ENCODE measurements around the gene KRTAP10-12. TPM values are rescaled to one million over a fixed set of nuclear protein-coding genes. Genes with fewer than 3 reads are reported as not detected.

Gene KRTAP10-12
- total RNA-seq, 1 donor from 2014 or later = not detected

DNA sequence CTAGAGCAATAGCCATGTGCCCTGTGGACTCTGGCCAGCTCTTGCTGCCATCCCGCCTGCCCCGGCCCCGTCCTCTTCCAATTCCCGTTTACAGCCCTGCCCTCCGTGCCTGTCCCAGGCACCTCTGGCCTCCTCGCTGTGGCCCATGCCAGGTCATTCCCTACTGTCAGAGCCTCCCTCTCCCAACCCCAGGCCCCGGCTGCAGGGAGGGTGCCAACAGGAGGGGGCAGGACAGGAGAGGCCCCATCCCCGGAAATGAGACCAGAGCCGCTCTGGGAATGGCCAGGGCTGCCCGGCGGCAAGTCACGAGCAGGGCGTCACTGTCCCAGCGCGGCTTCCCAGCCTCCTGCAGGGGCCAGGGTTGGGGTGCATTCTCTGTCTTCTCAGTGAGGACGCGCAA, 37.9 kb downstream of the KRTAP10-12 start:
- no peak for DNase-seq

DNA sequence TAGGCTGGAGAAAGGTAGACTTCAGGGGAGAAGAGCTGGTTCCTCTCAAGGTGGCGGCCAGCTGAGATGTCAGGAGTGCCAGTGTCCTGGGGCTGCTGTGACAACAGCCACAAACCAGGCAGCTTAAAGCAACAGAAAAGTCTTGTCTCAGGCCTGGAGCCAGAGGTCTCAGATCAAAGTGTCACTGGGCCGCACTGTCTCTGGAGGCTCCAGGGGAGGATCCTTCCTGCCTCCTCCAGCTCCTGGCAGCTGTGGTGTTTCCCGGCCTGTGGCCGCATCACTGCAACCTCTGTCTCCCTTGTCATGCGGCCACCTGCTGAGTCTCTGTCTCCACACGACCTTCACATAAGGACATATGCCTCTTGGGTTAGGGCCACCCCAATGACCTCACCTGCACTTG, 38.8 kb downstream of the KRTAP10-12 start:
- DNase-seq = no peak

DNA sequence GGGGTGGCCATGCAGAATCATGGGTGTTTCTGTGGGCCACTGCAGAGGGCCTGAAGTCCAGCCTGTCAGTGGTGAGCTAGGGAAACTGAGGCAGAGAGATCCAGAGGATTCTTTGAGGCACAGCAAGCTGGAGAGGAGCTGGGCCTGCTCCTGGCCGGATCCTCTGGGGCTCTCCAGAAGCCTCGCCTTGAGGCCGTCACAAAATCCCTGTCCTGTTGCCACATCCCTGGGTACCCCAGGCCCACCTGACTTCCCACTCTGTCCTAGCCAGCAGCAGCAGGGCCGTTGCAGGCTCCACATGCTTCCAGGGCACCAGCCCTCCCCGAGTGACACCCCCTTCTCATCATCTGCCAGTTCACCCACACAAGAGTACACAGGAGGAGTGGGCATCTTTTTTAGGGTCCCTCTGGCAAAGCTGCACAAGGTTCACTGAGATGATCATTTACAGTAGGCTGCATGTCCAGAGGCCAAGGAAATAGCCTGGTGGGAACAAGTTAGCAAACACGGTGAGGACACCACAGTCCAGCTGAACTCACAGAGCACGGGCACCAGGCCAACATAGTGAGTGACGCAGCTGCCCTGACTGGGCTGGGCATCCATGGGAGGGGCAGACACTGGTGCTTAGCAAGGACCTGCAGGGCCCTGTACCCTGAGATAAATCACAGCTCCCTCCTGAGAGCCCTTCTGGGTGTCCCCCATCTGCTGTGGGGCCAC, 39.5 kb downstream of the KRTAP10-12 start:
- peak; percentile 43 for DNase-seq

DNA sequence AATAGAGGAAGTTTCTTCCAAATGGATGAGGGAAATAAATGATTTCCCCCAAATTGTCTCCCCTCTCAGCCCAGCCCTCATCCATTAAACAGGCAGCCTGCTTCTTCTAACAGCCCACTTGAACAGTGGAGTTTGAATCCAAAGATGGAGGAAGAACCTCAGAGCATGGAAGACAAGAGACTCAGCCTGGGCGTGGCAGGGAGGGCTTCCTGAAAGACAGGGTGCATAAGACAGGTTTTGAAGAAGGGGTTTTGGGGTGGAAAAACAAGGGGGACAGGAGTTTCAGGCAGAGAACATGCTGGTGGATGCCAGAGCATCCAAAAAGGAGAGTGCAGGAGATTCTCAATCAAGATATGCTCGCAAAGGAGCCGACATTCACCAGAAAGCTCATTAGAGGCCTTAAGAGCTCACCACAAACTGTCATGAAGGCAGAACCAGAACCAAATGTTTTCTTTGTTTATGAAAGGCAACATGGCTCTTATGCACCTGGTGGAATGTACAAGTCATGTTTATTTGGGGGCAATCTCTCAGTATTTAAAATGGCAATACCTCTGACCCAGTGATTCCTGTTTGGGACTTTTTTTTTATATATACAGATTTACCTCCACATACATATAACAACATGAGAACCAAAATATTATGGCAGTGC, 40.9 kb downstream of the KRTAP10-12 start:
- DNase-seq = no peak

DNA sequence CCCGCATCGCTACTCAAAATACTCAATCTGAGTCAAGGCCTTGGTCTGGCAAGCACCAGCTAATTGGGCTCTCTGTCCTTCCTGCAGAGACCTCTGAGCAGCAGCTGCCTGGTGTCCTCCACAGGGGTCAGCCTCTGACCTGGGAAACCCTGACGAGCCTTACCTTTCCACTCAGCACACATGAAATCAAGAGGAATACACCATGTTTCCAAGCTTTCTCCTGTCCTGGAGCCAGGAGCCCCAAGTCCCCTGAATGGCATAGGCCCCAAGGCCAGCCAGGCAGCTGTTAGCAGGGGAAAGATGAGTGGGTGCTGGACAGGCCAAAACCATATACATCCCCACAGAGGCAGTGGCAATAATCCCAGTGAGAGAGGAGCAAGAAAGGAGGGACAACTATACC, 41.6 kb downstream of the KRTAP10-12 start:
- no peak for DNase-seq

DNA sequence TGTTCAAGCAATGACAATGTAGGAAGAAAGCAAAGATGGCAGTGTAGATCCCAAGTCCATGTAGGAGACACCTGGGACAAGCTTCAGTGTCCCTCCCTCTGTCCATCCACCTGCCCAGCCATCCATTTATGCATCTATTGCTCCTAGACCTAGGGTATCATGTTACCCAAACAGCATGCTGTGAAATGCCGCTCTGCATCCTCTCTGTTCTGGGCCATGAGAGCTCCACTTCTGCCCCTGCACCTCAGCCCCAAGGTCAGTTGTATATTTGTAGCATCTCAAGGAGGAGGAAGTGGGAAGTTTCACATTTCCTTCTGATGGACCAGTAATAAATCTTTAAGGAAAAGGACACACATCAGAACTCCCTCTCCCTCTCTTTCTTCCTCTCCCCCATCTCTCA, 42.3 kb downstream of the KRTAP10-12 start:
- DNase-seq = no peak

DNA sequence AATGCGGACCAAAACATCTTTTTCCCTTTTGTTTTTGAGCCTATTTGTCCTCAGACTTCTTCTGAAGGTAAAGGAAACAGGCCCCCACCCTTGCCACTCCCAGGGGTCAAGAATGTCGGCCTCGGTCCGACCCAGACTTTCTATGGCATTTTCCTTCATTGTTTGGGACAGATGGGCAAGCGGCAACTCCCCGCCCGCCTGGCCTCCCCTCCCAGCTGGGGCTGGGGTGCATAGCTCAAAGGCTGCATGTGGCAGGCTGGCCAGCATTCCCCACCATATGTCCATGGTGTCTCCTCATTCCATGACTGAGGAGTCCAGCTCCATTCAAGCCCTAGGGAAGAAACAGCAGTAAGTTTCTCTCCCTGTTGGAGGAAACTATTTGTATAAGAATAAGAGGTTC, 43.8 kb downstream of the KRTAP10-12 start:
- DNase-seq = no peak

DNA sequence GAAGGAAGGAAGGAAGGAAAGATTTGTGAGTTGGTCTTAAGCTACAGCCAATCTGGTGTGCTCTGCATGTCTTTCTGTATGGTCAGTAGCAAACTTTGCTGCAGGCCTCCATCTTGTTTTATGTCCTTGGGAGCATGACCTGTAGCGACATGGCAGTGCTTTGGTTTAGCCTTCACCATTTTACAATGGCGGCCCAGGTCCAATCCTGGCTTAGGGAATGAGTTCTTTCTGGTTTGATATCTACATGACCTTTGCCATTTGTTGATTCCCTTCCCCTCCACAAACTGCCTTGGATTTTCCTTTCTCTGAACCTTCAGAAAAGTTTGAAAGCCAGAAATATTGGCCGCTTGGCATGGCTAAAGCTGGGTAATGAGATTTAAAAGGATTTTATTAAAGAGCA, 44.9 kb downstream of the KRTAP10-12 start:
- no peak for DNase-seq

DNA sequence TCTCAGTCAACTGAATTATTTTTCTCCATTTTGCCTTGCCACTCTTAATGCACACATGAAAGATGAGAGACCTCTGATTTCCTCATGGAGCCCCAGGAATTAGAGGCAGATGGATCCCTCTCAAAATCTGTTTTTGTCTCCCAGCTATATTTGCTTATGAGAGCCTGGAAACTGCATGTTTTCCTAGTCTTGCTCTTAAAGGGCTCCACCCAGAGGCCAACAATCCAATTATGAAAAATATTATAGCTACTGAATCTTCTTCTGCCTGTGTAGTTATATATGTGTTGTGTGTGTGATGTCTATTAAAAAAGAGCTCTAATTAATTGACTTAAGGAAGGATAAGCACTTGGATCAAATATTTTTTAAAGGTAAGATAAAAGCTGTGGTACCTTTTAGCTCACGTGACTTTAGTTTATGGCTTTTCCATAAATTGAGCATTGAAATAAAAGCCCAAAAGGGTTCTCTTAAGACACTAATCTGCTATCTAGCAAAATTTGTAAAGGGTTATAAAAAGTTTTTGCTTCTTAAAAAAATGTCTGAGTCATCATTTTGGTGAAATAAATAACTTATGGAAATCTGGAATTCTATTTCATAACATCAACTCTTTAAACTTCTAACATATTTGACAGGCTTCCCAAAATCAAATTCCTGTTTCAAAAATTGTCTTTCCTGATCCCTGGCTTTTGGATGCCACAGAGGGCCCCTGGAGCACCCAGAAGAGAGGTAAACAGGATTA, 45.6 kb downstream of the KRTAP10-12 start:
- peak; percentile 45 for DNase-seq

Other genes starting within 250 kb of the KRTAP10-12 start
- 1.9 and 2.1 TPM in 2 replicates for gene LRRC3, start 241.7 kb upstream of the KRTAP10-12 start, total RNA-seq
- not detected in 2 replicates for gene KRTAP10-1, start 157.0 kb upstream of the KRTAP10-12 start, total RNA-seq
- gene KRTAP10-2, start 145.7 kb upstream of the KRTAP10-12 start, total RNA-seq = not detected in 2 replicates
- not detected in 2 replicates for gene KRTAP10-3, start 138.4 kb upstream of the KRTAP10-12 start, total RNA-seq
- not detected in 2 replicates for gene KRTAP10-4, start 123.4 kb upstream of the KRTAP10-12 start, total RNA-seq
- not detected in 2 replicates for gene KRTAP10-5, start 116.6 kb upstream of the KRTAP10-12 start, total RNA-seq
- not detected in 2 replicates for gene KRTAP10-6, start 104.7 kb upstream of the KRTAP10-12 start, total RNA-seq
- gene KRTAP10-7, start 96.6 kb upstream of the KRTAP10-12 start, total RNA-seq = not detected in 2 replicates
- not detected in 2 replicates for gene KRTAP10-8, start 85.1 kb upstream of the KRTAP10-12 start, total RNA-seq
- not detected in 2 replicates for gene KRTAP10-9, start 70.1 kb upstream of the KRTAP10-12 start, total RNA-seq
- not detected in 2 replicates for gene KRTAP10-10, start 59.8 kb upstream of the KRTAP10-12 start, total RNA-seq
- gene KRTAP10-11, start 50.8 kb upstream of the KRTAP10-12 start, total RNA-seq = not detected in 2 replicates
- gene KRTAP12-4, start 42.5 kb upstream of the KRTAP10-12 start, total RNA-seq = not detected in 2 replicates
- not detected in 2 replicates for gene KRTAP12-3, start 39.2 kb upstream of the KRTAP10-12 start, total RNA-seq
- gene KRTAP12-2, start 30.2 kb upstream of the KRTAP10-12 start, total RNA-seq = not detected in 2 replicates
- gene KRTAP12-1, start 15.0 kb upstream of the KRTAP10-12 start, total RNA-seq = not detected in 2 replicates
- gene TSPEAR, start 14.4 kb downstream of the KRTAP10-12 start, total RNA-seq = 0.47 and 1.0 TPM in 2 replicates
- 74.1 and 85.3 TPM in 2 replicates for gene UBE2G2, start 104.6 kb downstream of the KRTAP10-12 start, total RNA-seq
- 75.2 and 107 TPM in 2 replicates for gene SUMO3, start 120.9 kb downstream of the KRTAP10-12 start, total RNA-seq
- gene PTTG1IP, start 176.5 kb downstream of the KRTAP10-12 start, total RNA-seq = 505 and 528 TPM in 2 replicates
- 0.05 and 0.34 TPM in 2 replicates for gene ITGB2, start 223.7 kb downstream of the KRTAP10-12 start, total RNA-seq
- 24.8 and 32.7 TPM in 2 replicates for gene SLX9, start 242.9 kb downstream of the KRTAP10-12 start, total RNA-seq